OCI-LY1 (cell line): ENCODE measurements around the gene KIAA1755.

Source experiments
- H2AFZ ChIP-seq: fragments of 200-600 bp; sonication (generic), shearing (Covaris generic); 2 replicates; pipeline ENCODE4 v1.6.0; 2014; ENCODE audit warnings: antibody characterized with exemption, mild to moderate bottlenecking, low read length
- H3F3A ChIP-seq: fragments of 200-600 bp; sonication (generic), shearing (Covaris generic); 2 replicates; pipeline ENCODE4 v1.6.0; 2014; ENCODE audit warnings: mild to moderate bottlenecking, antibody characterized with exemption, low read length, moderate library complexity; ENCODE audit not compliant: insufficient read depth
- H3K27ac ChIP-seq: fragments of 200-600 bp; sonication (generic); 2 replicates; pipeline ENCODE4 v1.5.1; 2014; ENCODE audit warnings: low read length, mixed run types, mild to moderate bottlenecking, low read depth; ENCODE audit not compliant: poor library complexity, severe bottlenecking
- H3K27me3 ChIP-seq: fragments of 200-600 bp; sonication (generic); 2 replicates; pipeline ENCODE4 v1.6.0; 2014; ENCODE audit warnings: antibody characterized with exemption, mild to moderate bottlenecking, low read length, moderate library complexity; ENCODE audit not compliant: insufficient read depth
- H3K36me3 ChIP-seq: fragments of 200-600 bp; sonication (generic); 2 replicates; pipeline ENCODE4 v1.6.1; 2014; ENCODE audit warnings: mild to moderate bottlenecking, antibody characterized with exemption, low read length, moderate library complexity, mixed read lengths; ENCODE audit not compliant: insufficient read depth
- H3K4me1 ChIP-seq: fragments of 200-600 bp; sonication (generic); 2 replicates; pipeline ENCODE4 v1.5.1; 2014; ENCODE audit warnings: mild to moderate bottlenecking, low read length, moderate library complexity; ENCODE audit not compliant: insufficient read depth, severe bottlenecking
- H3K4me2 ChIP-seq: fragments of 200-600 bp; sonication (generic), shearing (Covaris generic); 2 replicates; pipeline ENCODE4 v1.6.1; 2014; ENCODE audit warnings: low read length
- H3K4me3 ChIP-seq: fragments of 200-600 bp; sonication (generic); 2 replicates; pipeline ENCODE4 v1.5.1; 2014; ENCODE audit warnings: low read length, low read depth, mild to moderate bottlenecking, mixed read lengths; ENCODE audit not compliant: poor library complexity, severe bottlenecking
- H3K79me2 ChIP-seq: fragments of 200-600 bp; shearing (Covaris generic); 2 replicates; pipeline ENCODE4 v1.6.1; 2016; ENCODE audit warnings: mixed run types, low read length, mixed read lengths; ENCODE audit not compliant: insufficient read depth
- H3K9ac ChIP-seq: fragments of 200-600 bp; sonication (generic), shearing (Covaris generic); 2 replicates; pipeline ENCODE4 v1.6.1; 2014; ENCODE audit warnings: mild to moderate bottlenecking, low read length, mixed read lengths
- H3K9me2 ChIP-seq: fragments of 200-600 bp; sonication (generic), shearing (Covaris generic); 2 replicates; pipeline ENCODE4 v1.6.1; 2014; ENCODE audit warnings: low read depth, mild to moderate bottlenecking, low read length, mixed read lengths
- H3K9me3 ChIP-seq: fragments of 200-600 bp; shearing (Covaris generic); 2 replicates; pipeline ENCODE4 v1.6.1; 2014; ENCODE audit warnings: low read length, mixed read lengths
- H4K20me1 ChIP-seq: fragments of 200-600 bp; sonication (generic), shearing (Covaris generic); 2 replicates; pipeline ENCODE4 v1.6.0; 2016; ENCODE audit warnings: mild to moderate bottlenecking, low read length; ENCODE audit not compliant: insufficient read depth
- CTCF ChIP-seq: fragments of 200-600 bp; sonication (generic), shearing (Covaris generic); IDR thresholded peaks from 2 replicates; pipeline ENCODE4 v1.5.1; 2017; ENCODE audit warnings: mild to moderate bottlenecking, antibody characterized with exemption, low read length, moderate library complexity, mixed read lengths
- EZH2 ChIP-seq: fragments of 200-600 bp; sonication (generic), shearing (Covaris generic); IDR thresholded peaks from 2 replicates; pipeline ENCODE4 v1.8.0; 2017; ENCODE audit warnings: borderline replicate concordance, mixed run types, mild to moderate bottlenecking, antibody characterized with exemption, low read length, moderate library complexity, mixed read lengths

The KIAA1755 gene

GRCh38 chr20:38278763-38279162, 18.2 kb upstream of the KIAA1755 start:
- H4K20me1 ChIP-seq, result no peaks in the 10 kb centered on the region
- H2AFZ ChIP-seq, result no peak overlapping the region
- H3K9ac ChIP-seq, result no peak overlapping the region
- no peaks in the 10 kb centered on the region for H3F3A ChIP-seq
- no peak overlapping the region for H3K27ac ChIP-seq
- H3K4me3 ChIP-seq, result no peak overlapping the region
- H3K4me2 ChIP-seq, result no peak overlapping the region
- H3K79me2 ChIP-seq, result no peaks in the 10 kb centered on the region
- H3K9me3 ChIP-seq, result no peaks in the 10 kb centered on the region
- H3K4me1 ChIP-seq, result no peaks in the 10 kb centered on the region
- TF ChIP-seq CTCF (no peak), EZH2 (no peak)
- H3K36me3 ChIP-seq, result no peaks in the 10 kb centered on the region
- H3K9me2 ChIP-seq, result no peaks in the 10 kb centered on the region
- no peaks in the 10 kb centered on the region for H3K27me3 ChIP-seq

- Histone ChIP-seq H2AFZ (no peak overlapping the region), H4K20me1 (no peaks in the 10 kb centered on the region), H3K27me3 (no peaks in the 10 kb centered on the region), H3F3A (no peaks in the 10 kb centered on the region), H3K36me3 (no peaks in the 10 kb centered on the region), H3K4me1 (no peaks in the 10 kb centered on the region), H3K4me3 (no peak overlapping the region), H3K9ac (no peak overlapping the region), H3K9me3 (no peaks in the 10 kb centered on the region), H3K9me2 (no peaks in the 10 kb centered on the region), H3K79me2 (no peaks in the 10 kb centered on the region), H3K4me2 (no peak overlapping the region), H3K27ac (no peak overlapping the region)
- no peak for TF ChIP-seq CTCF
- TF ChIP-seq EZH2, result no peak
Observed at GRCh38 chr20:38278131-38278530, 17.6 kb upstream of the KIAA1755 start.

DNA sequence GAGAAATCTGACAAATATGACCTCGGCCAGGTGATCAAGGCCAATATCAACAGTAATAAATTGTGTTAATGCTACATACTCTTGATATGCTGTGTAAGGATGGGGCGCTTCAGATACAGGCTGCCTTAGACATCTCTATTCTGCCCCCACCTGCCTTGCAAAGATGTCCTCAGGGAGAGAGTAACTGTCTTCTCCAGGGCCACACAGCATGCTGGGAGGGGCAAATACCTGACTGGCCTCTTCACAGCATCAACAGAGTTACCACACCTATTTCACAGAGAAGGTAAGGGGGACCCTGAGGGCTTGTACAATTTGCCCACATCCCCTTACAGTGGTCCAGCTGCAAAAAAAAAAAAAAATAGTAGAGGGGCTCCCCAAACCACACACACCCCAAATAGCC, 17.2 kb upstream of the KIAA1755 start:
- no peaks in the 10 kb centered on the region for H3K4me1 ChIP-seq
- no peaks in the 10 kb centered on the region for H3K27me3 ChIP-seq
- H3K4me3 ChIP-seq, result no peak overlapping the region
- H3K4me2 ChIP-seq, result no peak overlapping the region
- no peak overlapping the region for H2AFZ ChIP-seq
- no peaks in the 10 kb centered on the region for H3F3A ChIP-seq
- no peaks in the 10 kb centered on the region for H3K36me3 ChIP-seq
- H3K9me2 ChIP-seq, result no peaks in the 10 kb centered on the region
- H3K27ac ChIP-seq, result no peak overlapping the region
- no peaks in the 10 kb centered on the region for H3K9me3 ChIP-seq
- TF ChIP-seq EZH2 (no peak), CTCF (no peak)
- no peaks in the 10 kb centered on the region for H3K79me2 ChIP-seq
- no peak overlapping the region for H3K9ac ChIP-seq
- no peaks in the 10 kb centered on the region for H4K20me1 ChIP-seq
